Measurements from ENCODE around the gene RPTOR.

DNA sequence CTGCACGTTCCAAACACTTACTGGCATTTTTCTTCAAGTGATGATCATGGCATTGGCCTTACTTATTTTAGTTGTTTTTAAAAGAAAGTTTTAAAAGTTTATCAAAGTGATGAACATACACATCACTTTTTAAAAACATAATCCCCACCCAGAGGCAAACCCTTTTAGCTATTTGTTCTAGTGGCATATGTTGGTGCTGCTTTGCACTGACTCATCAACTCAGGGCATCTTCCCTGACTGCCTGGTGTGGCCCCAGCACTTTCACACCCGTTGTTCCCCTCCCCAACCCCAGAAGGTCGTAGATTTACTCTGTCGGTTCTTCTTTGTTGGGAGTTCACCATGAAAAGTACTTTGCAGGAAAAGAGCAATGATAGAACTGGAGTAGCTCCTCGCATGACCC lies 161.3 kb downstream of the RPTOR start:
- TF ChIP-seq, protein P1, sequence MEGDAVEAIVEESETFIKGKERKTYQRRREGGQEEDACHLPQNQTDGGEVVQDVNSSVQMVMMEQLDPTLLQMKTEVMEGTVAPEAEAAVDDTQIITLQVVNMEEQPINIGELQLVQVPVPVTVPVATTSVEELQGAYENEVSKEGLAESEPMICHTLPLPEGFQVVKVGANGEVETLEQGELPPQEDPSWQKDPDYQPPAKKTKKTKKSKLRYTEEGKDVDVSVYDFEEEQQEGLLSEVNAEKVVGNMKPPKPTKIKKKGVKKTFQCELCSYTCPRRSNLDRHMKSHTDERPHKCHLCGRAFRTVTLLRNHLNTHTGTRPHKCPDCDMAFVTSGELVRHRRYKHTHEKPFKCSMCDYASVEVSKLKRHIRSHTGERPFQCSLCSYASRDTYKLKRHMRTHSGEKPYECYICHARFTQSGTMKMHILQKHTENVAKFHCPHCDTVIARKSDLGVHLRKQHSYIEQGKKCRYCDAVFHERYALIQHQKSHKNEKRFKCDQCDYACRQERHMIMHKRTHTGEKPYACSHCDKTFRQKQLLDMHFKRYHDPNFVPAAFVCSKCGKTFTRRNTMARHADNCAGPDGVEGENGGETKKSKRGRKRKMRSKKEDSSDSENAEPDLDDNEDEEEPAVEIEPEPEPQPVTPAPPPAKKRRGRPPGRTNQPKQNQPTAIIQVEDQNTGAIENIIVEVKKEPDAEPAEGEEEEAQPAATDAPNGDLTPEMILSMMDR (IDR thresholded peaks at IDR 0.05) = no peak
- TF ChIP-seq POLR2AphosphoS5 (IDR thresholded peaks at IDR 0.05) = no peak
